OCI-LY3 (cell line): Measurements from ENCODE around the gene NUP210.

Experiments used
- H2AFZ ChIP-seq: fragments of 200-600, 300-600 bp; shearing (Covaris generic); 2 replicates; pipeline ENCODE4 v1.6.0; 2014; ENCODE audit warnings: antibody characterized with exemption, low read depth, low read length
- H3K27ac ChIP-seq: fragments of 200-600, 300-600 bp; sonication (generic); 2 replicates; pipeline ENCODE4 v1.5.1; 2014; ENCODE audit warnings: mild to moderate bottlenecking, low read length, moderate library complexity, mixed read lengths
- H3K27me3 ChIP-seq: fragments of 200-600, 300-600 bp; sonication (generic); 2 replicates; pipeline ENCODE4 v1.6.1; 2014; ENCODE audit warnings: low read depth, low read length, mixed read lengths
- H3K36me3 ChIP-seq: fragments of 200-600, 300-600 bp; sonication (generic); replicated peaks from 2 replicates; pipeline ENCODE3; 2014; ENCODE audit warnings: low read depth, low read length, mixed read lengths
- H3K4me1 ChIP-seq: fragments of 300-600, 200-600 bp; sonication (generic); 2 replicates; pipeline ENCODE4 v1.6.1; 2014; ENCODE audit warnings: low read length, mixed read lengths
- H3K4me2 ChIP-seq: fragments of 200-600, 300-600 bp; sonication (generic); 2 replicates; pipeline ENCODE4 v1.6.1; 2014; ENCODE audit warnings: low read length, mixed read lengths
- H3K4me3 ChIP-seq: fragments of 300-600, 200-600 bp; sonication (generic); 2 replicates; pipeline ENCODE4 v1.5.1; 2014; ENCODE audit warnings: antibody characterized with exemption, mild to moderate bottlenecking, low read length, moderate library complexity
- H3K79me2 ChIP-seq: fragments of 300-600, 200-600 bp; shearing (Covaris generic); 2 replicates; pipeline ENCODE4 v1.6.1; 2014; ENCODE audit warnings: mild to moderate bottlenecking, low read length, mixed read lengths
- H3K9ac ChIP-seq: fragments of 300-600, 200-600 bp; shearing (Covaris generic); 2 replicates; pipeline ENCODE4 v1.6.0; 2014; ENCODE audit warnings: mild to moderate bottlenecking, low read length, moderate library complexity
- H3K9me3 ChIP-seq: fragments of 200-600, 300-600 bp; shearing (Covaris generic); 2 replicates; pipeline ENCODE4 v1.6.1; 2014; ENCODE audit warnings: low read length, mixed read lengths; ENCODE audit not compliant: insufficient read depth
- H4K20me1 ChIP-seq: fragments of 200-600, 300-600 bp; sonication (generic); 2 replicates; pipeline ENCODE4 v1.6.1; 2016; ENCODE audit warnings: low read length, mixed read lengths; ENCODE audit not compliant: insufficient read depth
- EZH2phosphoT487 ChIP-seq: fragments of 200-600 bp; shearing (Covaris generic); IDR thresholded peaks from 2 replicates; pipeline ENCODE4 v1.6.1; 2018; ENCODE audit warnings: antibody characterized with exemption, mixed run types, low read depth
- TF ChIP-seq, protein P1 (sequence below): fragments of 200-600, 300-600 bp; sonication (generic); IDR thresholded peaks from 2 replicates; pipeline ENCODE4 v1.5.1; 2014; ENCODE audit warnings: antibody characterized with exemption, low read length, low read depth

The NUP210 gene

DNA sequence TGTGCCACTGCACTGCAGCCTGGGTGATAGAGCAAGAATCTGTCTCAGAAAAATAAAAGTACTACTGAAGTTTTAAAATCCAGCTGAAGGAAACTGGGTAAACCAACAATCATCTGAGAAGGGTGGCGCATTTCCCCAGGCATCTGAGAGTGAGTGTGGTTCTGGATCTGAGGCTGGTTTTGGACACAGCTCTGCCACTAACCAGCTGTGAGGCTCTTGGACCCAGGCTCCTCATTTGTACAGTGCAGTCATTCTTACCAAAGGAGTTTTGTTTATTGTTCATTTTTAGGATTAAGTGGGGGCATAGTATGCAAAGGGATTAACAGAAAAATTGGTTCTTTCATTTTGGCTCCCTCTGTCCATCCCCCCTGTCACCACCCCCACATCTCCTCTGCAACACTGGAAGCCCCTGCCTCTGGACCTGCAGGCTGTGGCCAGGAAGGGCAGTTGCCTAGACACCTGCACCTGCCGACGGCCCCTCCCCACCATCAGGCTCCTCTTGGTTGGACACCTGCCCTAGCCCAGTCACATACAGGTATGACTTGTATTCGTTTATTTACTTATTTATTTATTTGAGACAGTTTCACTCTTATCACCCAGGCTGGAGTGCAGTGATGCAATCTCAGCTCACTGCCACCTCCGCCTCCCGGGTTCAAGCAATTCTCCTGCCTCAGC, 8.8 kb downstream of the NUP210 start:
- Histone ChIP-seq H3K4me3 (no peak overlapping the region), H3K36me3 (peaks cover 42% of the 10 kb centered on the region), H3K27me3 (no peaks in the 10 kb centered on the region), H3K9ac (no peak overlapping the region), H3K9me3 (no peaks in the 10 kb centered on the region), H4K20me1 (peaks cover 72% of the 10 kb centered on the region), H3K27ac (no peak overlapping the region), H3K79me2 (peaks cover 99% of the 10 kb centered on the region), H3K4me1 (peaks cover 32% of the 10 kb centered on the region), H3K4me2 (no peak overlapping the region), H2AFZ (no peak overlapping the region)
- no peak for TF ChIP-seq EZH2phosphoT487
- TF ChIP-seq, protein P1, sequence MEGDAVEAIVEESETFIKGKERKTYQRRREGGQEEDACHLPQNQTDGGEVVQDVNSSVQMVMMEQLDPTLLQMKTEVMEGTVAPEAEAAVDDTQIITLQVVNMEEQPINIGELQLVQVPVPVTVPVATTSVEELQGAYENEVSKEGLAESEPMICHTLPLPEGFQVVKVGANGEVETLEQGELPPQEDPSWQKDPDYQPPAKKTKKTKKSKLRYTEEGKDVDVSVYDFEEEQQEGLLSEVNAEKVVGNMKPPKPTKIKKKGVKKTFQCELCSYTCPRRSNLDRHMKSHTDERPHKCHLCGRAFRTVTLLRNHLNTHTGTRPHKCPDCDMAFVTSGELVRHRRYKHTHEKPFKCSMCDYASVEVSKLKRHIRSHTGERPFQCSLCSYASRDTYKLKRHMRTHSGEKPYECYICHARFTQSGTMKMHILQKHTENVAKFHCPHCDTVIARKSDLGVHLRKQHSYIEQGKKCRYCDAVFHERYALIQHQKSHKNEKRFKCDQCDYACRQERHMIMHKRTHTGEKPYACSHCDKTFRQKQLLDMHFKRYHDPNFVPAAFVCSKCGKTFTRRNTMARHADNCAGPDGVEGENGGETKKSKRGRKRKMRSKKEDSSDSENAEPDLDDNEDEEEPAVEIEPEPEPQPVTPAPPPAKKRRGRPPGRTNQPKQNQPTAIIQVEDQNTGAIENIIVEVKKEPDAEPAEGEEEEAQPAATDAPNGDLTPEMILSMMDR = no peak

GRCh38 chr3:13408890-13409289, 11.2 kb downstream of the NUP210 start:
- Histone ChIP-seq H3K27ac (no peak overlapping the region), H3K4me2 (no peak overlapping the region), H3K79me2 (peaks cover 99% of the 10 kb centered on the region), H4K20me1 (peaks cover 77% of the 10 kb centered on the region), H3K36me3 (peaks cover 53% of the 10 kb centered on the region), H3K4me1 (peaks cover 8% of the 10 kb centered on the region), H3K9ac (no peak overlapping the region), H3K9me3 (no peaks in the 10 kb centered on the region; the same call in 1 of the 2 replicates), H3K4me3 (no peak overlapping the region), H3K27me3 (no peaks in the 10 kb centered on the region), H2AFZ (no peak overlapping the region)
- TF ChIP-seq, protein P1 = no peak
- no peak for TF ChIP-seq EZH2phosphoT487

DNA sequence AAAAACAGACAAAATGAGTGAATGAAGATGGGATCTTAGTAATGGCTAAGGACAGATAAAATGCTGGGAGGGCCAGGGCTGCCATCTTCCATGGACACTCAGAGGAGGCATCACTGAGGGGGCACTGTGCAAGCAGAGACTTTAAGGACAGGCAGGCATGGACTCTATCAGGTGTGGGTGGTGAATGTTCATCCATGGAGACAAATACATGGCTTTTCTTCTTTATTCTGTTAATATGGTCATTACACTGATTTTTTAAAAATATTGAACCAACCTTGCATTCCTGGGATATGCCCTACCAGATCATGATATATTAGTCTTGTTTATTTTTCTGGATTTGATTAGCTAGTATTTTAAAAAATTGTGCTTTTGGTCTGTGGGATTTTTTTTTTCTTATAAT, 12.2 kb downstream of the NUP210 start:
- TF ChIP-seq EZH2phosphoT487 = no peak
- H3K79me2 ChIP-seq = peaks cover 99% of the 10 kb centered on the region
- no peak overlapping the region for H3K4me2 ChIP-seq
- H3K27me3 ChIP-seq = no peaks in the 10 kb centered on the region
- H3K4me1 ChIP-seq = no peaks in the 10 kb centered on the region
- H3K36me3 ChIP-seq = peaks cover 59% of the 10 kb centered on the region
- no peak overlapping the region for H3K9ac ChIP-seq
- no peak overlapping the region for H3K27ac ChIP-seq
- H2AFZ ChIP-seq = no peak overlapping the region
- no peak overlapping the region for H3K4me3 ChIP-seq
- H3K9me3 ChIP-seq = peaks cover 6% of the 10 kb centered on the region; the same call in 1 of the 2 replicates
- H4K20me1 ChIP-seq = peaks cover 77% of the 10 kb centered on the region

DNA sequence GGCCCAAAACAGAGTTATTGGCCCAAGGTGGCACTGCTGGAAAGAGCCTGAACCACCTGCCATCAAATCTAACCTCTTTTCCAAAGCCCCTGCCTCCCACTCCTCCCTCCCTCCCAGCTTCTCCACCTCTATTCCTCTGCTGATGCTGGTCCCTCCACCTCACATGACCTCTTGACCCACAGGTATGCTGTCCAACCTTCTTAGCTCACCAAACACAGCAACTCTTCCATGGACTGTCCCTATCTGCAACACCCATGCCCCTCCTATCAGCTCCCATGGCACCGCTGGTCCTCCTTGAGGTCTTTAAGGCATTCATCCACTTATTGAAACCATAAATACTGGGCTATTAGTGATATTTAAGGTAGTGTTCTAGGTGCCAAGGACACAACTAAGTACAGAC, 12.6 kb downstream of the NUP210 start:
- no peaks in the 10 kb centered on the region for H3K27me3 ChIP-seq
- no peak for TF ChIP-seq EZH2phosphoT487
- TF ChIP-seq, protein P1 = no peak
- peaks cover 99% of the 10 kb centered on the region for H3K79me2 ChIP-seq
- peaks cover 61% of the 10 kb centered on the region for H3K36me3 ChIP-seq
- peaks cover 81% of the 10 kb centered on the region for H4K20me1 ChIP-seq
- no peak overlapping the region for H3K27ac ChIP-seq
- no peak overlapping the region for H3K9ac ChIP-seq
- no peak overlapping the region for H2AFZ ChIP-seq
- peaks cover 6% of the 10 kb centered on the region; the same call in 1 of the 2 replicates for H3K9me3 ChIP-seq
- no peak overlapping the region for H3K4me2 ChIP-seq
- no peaks in the 10 kb centered on the region for H3K4me1 ChIP-seq
- H3K4me3 ChIP-seq = no peak overlapping the region
